ENCODE data around the gene KLHL22.
"Not testable (repeated sequence)": the region's sequence is repeated elsewhere in the genome, so short reads cannot be mapped to it uniquely, and the experiment has no call there.

KLHL22 gene

GRCh38 chr22:20469110-20469868 is 26.3 kb downstream of the KLHL22 start:
- no peak for DNase-seq (ENCODE audit: low spot score)

DNA sequence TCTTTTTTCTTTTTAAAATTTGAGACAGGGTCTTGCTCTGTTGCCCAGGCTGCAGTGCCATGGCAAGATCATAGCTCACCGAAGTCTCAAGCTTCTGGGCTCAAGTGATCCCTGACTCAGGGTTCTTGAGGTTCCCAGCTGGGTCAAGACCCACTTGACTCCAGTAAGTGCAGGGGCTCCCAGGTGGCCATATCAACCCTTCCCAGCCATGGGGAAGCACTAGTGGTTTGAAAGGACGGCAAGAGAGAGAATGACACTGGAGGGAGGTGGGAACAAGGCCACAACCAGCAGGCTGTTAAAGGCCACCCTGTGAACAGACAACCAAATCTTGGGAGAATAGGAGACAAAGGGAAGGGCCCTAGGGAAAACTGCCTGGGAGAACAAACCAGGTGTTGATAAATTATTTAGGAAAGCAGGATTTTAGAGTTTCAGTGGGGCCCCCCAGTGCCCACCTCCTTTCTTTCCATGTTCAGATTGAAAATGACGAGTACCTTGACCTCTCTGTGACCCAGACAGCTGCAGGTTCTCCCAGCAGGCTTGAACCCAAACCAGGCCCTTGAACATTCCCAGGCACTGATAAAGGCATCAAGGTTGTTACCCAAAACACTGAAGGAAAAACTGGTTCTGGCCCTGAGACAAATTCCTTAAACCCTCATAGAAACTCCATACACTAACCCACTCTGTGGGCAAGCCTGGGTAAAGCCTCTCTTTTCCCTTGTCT is 28.8 kb downstream of the KLHL22 start:
- no peak for DNase-seq (ENCODE audit: low spot score)

- DNase-seq (ENCODE audit: low spot score) = no peak
Measured at GRCh38 chr22:20465759-20466077, 29.9 kb downstream of the KLHL22 start.

DNA sequence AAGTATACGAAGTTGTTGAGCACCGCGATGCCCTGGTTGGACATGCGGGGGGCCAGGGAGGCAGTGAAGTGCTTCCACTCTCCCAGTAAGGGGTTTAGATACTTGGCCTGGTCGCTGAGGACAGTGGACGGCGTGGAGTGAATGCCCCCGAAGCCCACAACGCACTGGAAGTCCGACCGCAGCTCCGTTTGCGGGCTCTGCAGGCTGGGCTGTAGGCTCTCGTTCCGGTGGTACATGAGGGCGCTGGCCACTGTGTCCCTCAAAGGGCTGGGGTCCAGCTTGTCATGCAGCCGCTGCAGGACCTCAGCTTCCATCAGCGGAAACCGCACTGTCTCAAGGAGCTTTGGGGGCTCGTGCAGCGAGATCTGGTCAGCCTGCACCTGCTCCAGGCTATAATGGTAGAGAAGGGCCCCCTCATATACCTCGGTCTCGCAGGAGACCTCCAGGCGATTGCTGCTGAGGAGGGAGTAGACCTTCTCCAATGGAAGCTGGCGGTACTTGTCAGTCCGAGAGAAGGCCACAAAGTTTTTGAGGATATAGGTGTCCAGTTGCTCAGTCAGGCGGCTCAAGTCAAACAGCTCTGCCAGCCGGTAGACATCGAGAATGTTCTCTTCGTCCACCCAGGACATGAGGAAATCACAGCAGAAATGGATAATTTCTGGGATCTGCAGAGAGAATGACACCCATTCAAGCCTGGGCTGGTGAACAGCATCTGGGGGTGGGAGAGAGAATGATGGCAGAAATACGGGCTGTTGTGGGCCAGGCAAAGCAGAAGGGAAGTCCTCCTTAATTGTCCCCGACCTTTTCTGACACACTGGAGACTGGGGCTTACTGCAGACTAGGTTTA is 30.5 kb downstream of the KLHL22 start:
- no peak for DNase-seq (ENCODE audit: low spot score)

DNA sequence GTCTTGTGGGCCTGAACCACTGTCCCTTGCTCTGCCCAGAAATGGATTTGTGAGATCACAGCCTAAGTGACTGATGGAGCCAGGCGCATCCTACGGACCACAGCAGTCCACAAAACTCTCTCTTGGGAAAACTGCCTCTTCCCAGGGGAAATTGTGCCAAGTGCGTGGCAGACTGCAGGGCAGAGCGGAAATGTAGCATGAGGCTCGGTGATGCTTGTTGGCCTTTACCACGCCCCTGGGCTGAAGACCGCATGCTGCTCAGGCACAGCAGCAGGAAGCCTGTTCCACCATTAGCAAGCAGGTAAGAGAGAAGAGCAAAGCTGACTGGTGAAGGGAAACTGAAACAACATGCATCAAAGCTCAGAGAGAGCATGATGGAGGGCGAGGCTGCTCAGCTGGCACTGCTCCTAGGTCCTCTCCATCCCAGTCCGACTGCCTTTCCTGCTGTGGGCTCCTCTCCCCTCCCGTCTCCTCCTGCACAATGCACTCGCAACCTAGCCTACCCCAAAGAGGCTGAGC is 31.4 kb downstream of the KLHL22 start:
- peak; percentile 71 for DNase-seq (ENCODE audit: low spot score)

DNA sequence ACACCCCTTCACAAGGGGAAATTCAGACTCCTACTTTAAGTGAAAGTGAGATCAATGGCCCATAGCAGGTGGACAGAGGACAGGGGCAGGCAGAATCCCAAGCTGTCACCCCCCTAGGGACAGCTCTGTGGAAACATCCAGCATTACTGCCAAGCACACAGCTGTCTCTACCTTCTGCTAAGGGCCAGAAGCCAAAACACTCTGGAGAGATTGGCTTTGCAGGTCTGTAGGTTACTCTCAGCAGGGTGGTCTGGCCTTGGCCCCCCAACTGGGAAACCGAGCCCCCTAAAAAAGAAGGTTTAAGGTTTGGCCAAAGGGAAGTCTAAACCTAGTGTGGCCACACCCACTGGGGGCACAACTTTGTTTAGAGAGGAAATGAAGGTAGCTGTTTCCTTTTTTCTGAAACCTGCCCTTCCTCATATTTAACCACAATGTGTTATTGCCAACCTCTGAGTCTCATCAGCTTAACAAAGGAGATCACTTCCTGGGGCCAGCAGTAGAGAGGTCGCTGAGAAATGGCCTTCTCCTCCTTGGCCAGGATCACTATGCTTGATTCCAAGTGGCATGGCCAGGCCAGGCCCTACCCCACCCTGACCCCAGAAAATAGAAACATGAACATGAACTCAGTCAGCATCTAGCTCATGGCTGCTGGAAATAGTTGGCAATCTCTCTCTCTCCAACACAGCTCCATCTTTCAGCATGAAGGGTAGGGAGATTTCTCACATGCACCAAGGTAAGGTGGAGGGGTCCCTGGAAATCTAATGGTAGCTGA is 32.1 kb downstream of the KLHL22 start:
- DNase-seq (ENCODE audit: low spot score) = peak; percentile 81

DNA sequence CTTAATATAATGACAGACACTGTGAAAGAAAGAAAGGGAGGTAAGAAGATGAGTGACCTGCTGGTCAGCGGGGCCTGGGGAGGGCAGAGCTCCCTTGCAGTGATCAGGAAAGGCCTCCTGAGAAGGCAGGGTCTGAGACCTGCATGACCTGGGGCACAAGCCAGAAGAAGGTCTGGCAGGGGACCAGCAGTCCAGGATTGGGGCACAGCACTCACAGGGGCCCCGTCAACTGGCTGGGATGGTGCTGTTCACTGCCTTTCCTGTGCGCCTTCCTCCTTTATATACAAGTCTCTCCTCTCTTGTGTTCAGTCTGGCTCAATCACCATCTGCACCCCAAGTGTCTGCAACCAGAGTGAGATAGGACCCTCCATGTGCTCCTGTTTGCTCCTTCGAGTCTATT is 35.7 kb downstream of the KLHL22 start:
- DNase-seq (ENCODE audit: low spot score) = no peak

GRCh38 chr22:20459152-20459542 is 36.4 kb downstream of the KLHL22 start:
- DNase-seq (ENCODE audit: low spot score) = no peak

DNA sequence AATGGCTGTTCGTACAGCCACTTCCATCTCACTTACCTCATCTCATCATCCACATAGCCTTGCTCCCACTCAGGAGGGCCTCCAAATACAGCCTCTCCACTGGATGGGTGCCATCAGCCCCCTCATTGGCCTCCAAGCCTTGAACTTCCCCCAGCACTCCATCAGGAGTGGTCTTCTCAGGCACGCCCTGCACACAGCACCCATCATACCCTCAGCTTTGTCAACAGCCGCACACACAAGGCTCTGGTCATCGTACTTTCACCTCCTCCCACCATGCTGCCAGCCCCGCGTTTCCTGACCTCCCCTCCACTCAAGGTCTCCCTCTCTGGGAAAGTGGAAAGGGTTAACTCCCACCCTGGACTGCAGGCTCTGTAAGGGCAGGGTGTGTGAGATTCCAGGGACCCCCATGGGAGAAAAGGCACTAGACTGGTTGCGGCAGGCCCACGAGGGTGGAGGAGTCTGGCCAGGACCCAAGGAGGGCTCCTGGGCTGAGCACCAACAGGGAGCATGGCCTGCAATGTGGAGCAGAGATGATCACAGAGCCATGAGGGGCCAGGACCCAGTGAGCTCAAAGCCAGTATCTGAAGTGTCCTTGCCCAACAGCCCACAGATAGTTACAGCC is 37.0 kb downstream of the KLHL22 start:
- no peak for DNase-seq (ENCODE audit: low spot score)

DNA sequence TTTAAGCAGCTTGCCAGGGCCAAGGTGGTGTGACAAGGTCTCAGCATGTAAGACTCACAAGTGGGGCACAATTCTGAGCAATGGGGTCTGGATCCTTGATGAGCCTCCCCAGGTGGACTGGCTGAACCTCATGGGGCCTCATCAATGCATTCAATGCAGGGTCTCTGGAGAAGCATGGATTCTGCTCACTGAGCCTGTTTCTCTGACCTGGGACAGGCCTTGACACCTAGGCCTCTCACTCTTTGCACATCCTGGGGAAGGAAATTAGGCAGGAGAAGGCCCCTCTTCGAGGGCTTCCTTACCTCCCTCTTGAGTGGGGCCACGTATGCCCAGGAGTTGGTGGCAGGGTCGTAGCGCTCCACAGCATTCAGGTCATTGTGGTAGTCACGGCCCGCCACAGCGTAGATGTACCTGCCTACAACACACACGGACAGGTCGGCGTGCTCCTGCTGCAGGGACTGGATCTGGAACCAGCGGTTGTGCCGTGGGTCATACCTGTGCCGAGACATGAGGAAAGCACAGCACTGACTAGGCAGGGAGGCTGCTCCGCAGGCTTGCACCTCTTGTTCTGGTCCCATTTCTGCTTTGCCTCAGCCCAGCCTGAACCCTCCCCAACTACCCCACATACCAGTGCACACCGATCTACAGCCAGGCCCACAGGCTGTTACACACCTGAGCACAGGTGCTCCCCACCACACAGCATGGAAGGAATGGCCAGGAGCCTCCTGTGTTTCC is 37.9 kb downstream of the KLHL22 start:
- DNase-seq (ENCODE audit: low spot score) = no peak

- DNase-seq (ENCODE audit: low spot score) = no peak
Measured at GRCh38 chr22:20456722-20457076, 38.9 kb downstream of the KLHL22 start.

DNA sequence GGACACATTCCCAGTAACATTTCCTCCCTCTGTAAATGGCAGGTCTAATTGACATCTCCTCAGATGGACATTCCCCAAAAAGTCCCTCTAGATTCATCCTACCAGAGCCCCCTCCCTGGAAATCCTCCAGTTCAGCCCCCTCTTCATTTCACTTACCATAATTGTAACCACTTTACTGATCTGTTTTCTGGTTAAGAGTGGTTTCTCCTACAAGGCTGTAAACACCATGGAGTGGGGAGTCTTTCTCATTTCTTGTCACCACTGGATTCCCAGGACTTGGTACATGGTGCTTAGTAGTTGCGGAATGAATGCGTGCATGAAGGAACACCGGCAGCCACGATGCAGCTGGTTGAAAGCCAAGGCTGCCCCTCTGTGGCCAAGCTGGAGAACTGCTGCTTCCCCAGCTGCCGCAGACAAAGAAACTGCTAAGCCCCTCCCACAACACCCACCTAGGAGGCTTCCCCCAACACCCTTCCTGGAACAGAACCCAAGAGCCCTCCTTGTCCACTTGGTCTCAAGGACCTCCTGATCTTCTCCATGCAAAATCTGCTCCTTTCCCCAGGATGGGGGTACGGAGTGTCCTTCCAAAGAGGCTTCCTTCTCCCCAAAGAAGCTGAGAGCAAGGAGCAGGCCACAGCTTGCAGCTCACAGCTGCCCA is 39.4 kb downstream of the KLHL22 start:
- peak; percentile 87 for DNase-seq (ENCODE audit: low spot score)

GRCh38 chr22:20455709-20456063 is 39.9 kb downstream of the KLHL22 start:
- no peak for DNase-seq (ENCODE audit: low spot score)

GRCh38 chr22:20453222-20453621 is 42.4 kb downstream of the KLHL22 start:
- DNase-seq (ENCODE audit: low spot score) = no peak

DNA sequence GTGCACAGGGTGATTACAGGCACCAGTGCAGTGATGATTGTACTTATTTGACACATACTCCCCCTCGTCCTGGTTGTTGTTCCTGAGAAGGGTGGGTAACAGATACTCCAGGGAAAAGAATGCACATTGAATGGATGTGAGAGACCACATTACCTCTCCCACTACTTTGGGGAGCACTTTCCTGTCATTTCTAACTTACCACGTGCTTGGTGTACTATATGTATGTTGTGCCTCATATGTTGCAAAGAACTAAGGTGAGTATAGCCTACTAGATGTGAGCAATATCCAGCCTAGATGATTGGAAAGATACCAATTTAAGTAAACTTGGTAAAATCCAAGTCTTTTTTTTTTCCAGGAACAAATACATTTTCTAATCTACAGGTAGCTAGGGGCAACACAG is 43.7 kb downstream of the KLHL22 start:
- DNase-seq (ENCODE audit: low spot score) = no peak

GRCh38 chr22:20451129-20451778 is 44.3 kb downstream of the KLHL22 start:
- DNase-seq (ENCODE audit: low spot score) = not testable (repeated sequence)

DNA sequence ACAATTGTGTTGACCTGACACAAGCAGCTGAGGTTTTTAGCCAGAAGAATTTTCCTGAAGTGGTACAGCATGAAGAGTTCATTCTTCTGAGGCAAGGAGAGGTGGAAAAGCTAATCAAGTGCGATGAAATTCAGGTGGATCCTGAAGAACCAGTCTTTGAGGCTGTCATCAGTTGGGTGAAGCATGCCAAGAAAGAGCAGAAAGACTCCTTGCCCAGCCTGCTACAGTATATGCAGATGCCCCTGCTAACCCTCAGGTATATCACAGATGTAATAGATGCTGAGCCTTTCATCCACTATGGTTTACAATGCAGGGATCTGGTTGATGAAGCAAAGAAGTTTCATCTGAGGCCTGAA is 45.1 kb downstream of the KLHL22 start:
- no peak for DNase-seq (ENCODE audit: low spot score)

- no peak for DNase-seq (ENCODE audit: low spot score)
Measured at GRCh38 chr22:20449819-20450550, 45.6 kb downstream of the KLHL22 start.

DNA sequence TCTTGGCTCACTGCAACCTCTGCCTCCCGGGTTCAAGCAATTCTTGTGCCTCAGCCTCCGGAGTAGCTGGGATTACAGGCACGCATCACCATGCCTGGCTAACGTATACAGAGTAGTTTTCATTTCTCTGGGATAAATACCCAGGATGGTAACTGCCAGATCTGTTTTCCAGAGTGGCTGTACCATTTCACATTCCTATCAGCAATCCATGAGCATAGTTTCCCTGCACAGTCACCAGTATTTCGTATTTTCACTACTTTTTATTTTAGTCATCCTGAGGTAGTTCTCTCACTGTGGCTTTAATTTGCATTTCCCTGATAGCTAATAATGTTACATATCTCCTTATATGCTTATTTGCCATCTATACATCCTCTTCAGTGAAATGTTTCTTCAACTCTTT is 47.0 kb downstream of the KLHL22 start:
- no peak for DNase-seq (ENCODE audit: low spot score)

All from germinal center (tissue), 1 donor.